Activated T-cell treated with anti-CD3 and anti-CD28 coated beads, Interleukin-2, amount 50 U/mL, for 1 hour (primary cell): Measurements from ENCODE around the gene HBP1.
"Not testable (repeated sequence)": the region's sequence is repeated elsewhere in the genome, so short reads cannot be mapped to it uniquely, and the experiment has no call there.

Source experiments
- DNase-seq: peaks from one replicate; pipeline ENCODE4 v3.0.0-alpha.2; 2020

Gene HBP1

DNA sequence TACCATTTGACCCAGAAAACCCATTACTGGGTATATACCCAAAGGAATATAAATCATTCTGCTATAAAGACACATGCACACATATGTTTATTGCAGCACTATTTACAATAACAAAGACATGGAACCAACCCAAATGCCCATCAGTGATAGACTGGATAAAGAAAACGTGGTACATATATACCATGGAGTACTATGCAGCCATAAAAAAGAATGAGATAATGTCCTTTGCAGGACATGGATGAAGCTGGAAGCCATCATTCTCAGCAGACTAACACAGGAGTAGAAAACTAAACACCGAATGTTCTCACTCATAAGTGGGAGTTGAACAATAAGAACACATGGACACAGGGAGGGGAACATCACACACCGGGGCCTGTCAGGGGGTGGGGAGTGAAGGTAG, 13.1 kb upstream of the HBP1 start:
- DNase-seq: not testable (repeated sequence)

DNA sequence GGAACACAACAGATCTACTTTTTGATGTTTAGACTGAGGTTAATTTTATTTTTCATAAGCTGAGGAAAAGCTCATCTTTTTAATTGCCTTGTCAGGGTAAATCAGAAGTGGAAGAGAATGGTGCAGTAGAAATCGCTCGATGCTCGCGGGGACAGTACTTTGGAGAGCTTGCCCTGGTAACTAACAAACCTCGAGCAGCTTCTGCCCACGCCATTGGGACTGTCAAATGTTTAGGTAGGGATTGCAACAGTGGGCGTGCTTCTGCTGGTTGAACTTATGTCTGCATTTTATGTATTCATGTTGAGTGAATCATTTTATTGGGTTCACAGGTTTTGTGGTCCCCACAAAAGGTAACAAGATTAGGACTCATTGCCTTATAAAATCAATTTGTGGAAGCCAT, 11.7 kb upstream of the HBP1 start:
- no peak for DNase-seq

DNA sequence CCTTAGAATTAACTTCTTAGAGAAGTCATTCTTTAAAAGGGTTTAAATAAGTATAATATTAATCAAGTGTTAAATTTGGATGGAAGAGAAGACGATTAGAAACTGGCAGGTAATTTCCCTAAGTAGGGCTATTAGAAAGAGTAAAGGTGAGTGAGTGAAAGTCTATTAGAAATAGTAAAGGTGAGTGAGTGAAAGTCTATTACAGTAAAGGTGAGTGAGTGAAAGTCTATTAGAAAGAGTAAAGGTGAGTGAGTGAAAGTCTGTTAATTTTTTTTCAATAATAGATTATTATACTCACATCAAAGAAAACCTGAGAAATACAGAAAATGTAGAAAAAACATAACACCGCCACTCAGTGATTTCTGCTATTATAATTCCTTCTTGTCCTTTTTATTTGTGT, 10.8 kb upstream of the HBP1 start:
- DNase-seq: no peak

DNA sequence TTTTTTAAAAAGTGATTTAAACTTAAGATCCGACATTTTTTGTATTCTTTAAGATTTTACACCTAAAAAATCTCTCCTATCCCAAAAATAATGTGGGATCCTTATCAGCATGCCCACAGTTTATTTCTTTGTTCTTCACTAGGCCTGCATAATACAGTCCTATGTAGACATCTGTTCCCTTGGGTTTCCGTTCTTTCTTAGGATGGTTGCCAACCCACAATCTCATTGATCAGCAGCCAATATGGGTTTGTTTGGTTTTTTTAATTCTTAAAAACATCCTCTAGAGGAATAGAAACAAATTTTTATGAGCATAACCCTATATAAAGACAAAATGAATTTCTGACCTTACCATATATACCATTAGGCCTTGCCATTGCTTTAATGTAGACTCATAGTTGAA, 8.4 kb upstream of the HBP1 start:
- DNase-seq: no peak

DNA sequence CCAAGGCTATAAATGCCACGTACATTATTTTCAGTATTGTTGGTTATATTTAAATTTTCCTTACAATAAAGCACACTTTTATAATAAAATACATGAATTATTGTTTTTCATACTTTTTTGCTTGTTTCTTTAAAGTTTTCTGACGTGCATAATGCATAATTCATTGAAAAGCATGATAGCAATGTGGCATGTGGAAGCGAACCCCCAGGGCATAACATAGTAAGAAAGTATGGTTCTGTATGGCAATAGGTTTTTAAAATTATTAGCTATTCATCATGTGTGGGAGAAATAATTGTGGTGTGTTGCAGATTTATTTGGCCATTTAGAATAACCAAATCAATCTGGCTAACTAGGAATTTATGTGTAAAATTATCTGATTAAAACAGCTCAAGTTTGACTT, 7.4 kb upstream of the HBP1 start:
- DNase-seq: no peak

DNA sequence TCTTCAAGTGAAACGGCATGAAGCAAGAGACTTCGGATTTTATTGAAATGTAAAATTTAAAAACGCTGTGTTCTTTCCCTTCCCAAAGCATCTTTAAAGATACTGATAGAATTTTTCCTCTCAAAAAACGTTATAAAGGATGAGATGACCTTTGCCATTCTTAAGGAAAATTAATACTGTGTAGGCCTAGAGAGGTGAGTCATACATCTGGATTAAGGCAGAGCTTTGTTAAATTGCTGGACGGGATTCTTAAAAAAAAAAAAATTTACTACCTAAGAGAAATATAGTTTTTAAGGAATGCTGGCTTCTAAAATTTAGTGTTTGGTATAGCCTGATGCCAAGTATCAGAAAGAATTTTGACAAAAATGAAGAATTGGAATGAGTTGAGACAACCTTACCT, 6.3 kb upstream of the HBP1 start:
- no peak for DNase-seq

DNA sequence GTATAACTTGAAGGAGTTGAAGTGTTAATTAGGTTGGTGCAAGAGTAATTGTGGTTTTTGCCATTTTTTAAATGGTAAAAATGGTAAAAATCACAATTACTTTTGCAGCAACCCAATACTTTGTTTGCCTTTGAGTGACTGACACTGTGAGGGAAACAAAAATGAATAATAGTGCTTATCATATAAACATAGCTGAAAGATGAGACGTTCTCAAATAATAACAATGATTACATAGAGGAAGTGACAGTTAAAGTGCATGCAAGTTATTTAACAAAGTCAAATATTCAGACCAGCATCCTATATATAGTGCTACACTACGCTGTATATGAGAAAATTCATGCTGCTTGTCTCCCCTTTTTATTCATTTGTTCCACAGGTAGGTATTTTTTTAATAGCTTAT, 4.7 kb upstream of the HBP1 start:
- no peak for DNase-seq

DNA sequence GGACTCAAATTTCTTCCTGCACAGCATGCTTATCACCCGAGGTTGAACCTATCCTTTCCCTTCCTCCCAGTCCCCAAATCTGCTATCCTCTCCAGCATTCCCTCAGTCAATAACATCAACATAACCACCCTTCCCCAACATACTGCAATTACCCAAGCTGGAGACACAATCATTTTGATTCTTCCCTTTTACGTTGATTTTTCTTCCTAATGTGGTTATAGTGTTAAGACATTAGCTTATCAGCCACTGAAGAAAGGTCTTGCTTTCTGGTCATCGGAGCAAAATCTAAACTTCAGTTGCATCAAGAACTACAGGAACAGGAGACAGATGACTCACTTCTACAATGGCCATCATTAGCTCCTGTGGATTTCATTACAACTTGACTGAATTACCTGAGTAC, 3.5 kb upstream of the HBP1 start:
- no peak for DNase-seq

DNA sequence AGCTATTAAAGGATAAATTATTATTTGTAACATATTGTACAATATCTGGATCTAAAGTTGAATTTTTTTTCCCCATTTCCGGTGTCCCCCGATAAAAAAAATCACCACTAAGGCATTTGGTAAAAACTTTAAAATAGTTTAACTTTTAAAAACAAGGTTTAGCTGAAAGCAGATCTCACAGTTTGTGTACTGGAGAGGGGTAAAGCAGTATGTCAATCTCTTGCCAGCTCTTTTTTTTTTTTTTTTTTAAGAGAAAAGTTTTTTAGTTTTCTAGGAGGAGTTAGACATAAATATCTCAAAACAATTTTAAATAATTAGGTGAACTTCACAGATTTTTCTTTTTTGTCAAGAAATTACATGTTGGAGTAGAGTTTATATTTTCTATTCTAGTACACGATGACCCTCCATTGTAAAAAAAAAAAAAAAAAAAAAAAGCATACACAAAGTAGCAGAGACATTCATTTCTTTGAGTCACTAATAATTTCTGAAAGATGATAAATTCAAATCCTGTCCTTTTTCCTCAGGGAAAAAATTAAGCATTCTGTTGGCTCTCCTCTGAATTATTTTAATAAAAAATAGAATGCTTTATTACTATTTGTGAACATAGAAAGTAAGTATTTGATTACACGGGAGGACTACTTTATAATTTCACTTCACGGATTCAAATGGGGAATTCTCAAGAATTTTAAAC, 1.9 kb upstream of the HBP1 start:
- DNase-seq: no peak

DNA sequence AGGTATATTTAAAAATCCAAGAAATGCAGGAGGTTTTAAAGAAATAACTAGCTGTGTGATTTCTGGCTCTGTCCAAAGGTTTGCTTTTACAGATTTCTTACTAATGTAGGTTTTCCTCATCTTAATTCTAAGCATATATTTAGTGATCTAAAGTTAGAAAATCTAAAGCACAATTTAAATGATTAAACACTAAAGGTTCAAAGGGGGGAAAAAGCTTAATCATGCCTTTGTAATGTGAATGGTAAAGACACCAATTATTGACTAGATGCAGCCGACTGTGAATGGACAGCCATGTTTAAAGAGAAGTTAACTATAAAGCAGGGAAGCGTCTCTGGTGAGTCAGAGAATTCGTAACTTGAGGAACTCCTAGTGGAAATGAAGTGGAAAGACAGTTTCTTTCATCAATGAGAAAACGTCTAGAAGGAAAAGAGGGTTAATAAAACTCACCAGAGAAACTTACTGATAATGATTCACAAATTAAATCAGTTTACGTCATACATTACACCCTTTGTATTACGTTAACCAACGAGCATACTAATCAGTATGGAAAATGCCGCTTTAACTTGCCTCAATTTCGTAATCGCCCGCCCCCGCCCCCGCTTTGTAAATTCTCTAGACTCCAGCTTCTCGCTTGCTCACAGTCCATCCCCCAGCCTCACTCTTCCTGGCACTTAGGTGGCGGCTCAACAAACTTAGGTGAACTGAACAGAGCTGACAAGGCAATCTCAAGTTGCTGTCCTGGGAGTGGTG, 1.1 kb upstream of the HBP1 start:
- DNase-seq: no peak

DNA sequence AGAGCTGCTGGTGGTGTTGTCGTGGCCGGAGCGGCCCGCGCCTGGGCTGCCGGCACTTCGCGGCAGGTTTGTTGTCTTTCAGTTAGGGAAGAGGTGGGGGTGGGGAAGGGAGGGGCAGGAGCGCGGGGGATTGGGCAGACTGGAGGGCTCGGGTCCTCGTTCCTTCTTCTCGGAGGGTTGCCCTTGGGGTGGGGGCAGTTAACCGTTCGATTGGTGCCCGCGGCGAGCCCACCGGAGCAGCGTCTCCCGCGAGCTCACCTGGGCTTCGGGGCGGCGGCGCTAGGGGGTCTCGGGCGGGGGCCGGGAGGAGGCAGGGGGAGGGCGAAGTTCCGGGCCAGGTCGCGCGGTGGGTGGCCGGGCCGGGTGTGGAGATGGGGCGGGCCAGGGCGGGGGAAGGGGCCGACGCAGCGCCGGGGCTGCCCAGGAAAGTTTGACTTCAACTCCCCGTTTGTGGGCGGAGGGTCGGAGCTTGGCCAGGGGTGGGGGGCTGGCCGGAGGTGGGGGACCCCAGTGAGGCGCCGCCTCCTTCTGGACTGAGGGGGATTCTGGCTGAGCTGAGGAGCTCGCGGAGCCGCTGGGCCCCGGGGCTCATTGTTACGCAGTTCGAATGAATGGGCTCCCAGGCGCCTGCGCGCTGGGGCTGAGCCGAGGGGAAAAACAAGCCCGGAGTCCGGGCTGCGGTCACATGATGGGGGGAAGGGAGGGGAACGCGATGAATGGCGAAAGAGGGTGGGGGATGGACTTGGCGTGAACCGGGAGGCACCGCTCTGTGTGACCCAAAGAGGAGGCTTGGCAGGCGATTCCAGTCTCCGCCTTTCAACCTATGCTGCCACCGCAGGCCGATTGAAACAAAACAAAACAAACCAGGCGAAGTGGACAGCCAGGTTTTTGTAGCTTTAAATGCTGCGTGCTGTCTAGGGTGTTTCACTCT, 582 bp downstream of the HBP1 start:
- peak; percentile 81 for DNase-seq

DNA sequence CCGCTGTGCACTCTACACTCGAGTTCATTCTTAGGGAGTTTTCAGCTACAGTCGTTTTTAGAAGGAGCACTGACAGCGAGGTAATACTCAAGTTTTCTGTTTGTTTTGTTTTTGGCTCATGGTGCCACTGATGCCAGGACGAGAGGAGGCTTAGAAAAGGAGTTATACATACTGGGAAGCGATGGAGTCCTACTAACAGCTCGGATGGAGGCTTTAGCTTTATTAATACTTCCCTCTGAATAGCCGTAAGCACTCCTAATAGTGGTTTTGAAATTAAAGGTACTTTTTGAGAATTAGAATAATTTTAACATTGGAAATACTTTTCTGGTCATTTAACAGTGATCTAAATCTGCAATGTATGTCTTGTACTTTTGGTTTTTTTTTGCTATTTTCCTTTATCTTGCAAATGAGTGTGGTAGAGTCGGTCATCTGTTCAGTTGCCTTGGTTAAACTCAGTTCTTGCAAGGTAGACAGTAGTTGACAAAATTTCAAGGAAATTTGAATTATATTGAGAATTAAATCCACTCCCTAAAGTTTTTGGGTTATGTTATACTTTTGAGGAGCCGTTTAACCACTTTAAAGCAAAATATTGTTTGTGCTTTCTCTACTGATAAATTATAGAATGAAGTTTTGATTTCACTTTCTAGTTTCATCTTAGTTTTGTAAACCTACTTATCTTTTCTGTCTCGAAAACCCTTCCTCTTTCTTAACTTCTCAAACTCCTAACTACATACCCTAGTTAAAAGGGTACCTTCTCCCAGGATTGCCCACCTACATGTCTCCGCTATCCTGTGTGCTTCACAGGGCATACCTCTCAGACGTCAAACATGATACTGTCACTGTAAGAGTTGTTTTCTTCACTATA, 1.5 kb downstream of the HBP1 start:
- DNase-seq: no peak

DNA sequence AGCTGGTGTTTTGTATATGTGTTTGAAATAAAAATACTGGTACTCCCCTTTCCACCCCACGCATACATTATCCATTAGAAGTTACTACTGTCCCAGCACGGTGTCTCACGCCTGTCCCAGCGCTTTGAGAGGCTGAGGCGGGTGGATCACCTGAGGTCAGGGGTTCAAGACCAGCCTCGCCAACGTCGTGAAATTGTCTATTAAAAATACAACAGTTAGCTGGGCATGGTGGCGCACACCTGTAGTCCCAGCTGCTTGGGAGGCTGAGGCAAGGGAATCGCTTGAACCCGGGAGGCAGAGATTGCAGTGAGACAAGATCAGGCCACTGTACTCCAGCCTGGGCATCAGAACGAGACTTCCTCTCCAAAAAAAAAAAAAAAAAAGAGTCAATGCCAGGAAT, 2.7 kb downstream of the HBP1 start:
- no peak for DNase-seq

DNA sequence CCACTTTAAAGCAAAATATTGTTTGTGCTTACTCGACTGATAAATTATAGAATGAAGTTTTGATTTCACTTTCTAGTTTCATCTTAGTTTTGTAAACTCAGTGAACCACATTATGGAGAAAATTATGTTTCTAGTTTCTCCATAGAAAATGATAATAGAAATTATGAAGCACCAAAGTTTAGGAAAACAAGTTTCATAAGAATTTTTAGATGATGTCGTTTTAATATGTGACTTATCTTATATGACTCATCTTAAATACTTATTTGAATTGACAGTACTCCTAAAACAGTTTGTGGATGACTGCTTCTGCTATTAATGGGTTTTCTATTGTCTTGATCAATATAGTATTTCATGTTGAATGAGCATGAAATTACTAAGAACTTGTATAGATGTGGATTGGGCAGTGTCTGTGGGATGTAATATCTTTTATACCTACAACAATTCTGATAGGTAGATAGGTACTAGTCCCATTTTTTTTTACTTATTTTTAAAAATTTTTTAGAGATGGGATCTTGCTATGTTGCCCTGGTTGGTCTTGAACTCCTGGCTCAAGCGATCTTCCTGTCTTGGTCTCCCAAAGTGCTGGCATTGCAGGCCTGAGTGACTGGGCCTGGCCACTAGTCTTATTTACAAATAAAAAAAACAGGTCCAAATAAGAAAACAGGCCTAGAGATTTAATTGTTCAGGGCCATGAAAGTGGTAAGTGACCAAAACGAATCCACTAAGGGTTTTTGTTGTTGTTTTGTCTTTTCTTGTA, 3.7 kb downstream of the HBP1 start:
- DNase-seq: no peak

DNA sequence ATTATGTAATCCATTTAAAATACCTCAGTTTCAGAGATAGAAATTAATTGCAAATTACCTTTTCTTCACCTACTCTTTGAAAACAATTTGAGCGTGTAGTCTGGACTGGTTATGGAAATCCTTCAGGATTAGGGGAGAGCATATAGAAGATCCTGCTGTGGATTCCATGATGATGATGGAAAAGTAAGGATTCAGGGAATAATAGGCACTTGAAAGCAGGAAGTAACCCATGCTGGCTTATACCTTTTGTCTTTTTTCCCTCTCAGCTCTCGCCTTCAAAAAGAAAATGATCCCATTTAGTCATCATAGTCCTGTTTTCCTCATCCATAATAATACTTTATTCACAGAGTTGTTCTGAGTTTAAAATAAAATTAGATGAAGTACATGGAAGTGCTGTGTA, 4.4 kb downstream of the HBP1 start:
- DNase-seq: no peak

DNA sequence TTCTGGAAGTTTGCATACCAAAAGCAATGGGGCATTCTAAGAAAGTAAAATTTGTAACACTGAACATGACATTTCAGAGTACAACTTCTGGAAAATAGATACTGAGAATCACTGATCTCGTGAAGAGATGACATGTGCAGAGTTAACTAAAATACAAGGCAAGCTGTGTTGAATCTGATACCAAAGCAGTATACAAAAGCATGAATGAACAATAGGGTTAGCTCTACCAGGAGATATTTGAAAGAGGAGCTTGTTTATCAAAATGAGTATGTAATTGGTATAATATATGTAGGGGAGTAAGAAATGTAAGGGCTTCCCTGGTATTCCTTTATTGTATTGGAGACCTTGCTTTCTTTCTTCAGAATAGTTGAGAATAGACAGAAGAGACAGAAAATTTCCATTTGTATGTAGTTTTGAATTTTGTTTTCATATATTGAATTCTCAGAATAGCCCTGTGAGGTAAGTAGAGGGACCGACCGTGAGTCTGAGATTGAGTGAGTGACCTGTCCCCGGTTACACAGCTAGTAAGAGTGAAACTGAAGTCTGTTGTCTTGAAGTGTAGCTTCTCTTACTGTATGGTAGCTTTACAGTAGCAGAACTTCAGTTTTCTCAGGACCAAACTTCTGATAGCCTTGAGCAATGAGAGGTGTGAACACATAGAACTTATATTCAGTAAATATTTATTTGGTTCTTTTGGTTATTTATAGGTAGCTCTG, 5.0 kb downstream of the HBP1 start:
- no peak for DNase-seq

DNA sequence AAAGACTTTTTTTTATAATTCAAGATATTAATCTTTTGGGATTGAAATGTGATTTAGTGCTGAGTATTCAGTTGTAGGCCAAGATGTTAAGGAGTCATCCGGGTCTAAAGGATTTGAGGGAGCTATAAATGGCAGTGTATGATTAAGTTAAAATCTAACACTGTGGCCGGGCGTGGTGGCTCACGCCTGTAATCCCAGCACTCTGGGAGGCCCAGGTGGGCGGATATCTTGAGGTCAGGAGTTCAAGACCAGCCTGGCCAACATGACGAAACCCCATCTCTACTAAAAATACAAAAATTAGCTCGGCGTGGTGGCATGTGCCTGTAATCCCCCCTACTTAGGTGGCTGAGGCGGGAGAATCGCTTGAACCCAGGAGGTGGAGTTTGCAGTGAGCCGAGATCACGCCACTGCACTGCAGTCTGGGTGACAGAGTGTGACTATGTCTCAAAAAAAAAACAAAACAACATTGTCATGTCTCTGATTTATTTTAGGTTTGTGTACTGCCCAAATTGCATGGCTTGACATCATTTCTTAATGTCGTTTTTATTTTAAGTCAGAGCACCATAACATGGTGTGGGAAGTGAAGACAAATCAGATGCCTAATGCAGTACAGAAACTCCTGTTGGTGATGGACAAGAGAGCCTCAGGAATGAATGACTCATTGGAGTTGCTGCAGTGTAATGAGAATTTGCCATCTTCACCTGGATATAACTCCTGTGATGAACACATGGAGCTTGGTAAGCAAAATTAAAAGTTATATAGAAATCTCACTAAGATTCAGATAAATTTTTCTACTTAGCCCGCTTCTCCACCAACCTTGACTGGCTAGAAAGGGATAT, 10.7 kb downstream of the HBP1 start:
- no peak for DNase-seq

DNA sequence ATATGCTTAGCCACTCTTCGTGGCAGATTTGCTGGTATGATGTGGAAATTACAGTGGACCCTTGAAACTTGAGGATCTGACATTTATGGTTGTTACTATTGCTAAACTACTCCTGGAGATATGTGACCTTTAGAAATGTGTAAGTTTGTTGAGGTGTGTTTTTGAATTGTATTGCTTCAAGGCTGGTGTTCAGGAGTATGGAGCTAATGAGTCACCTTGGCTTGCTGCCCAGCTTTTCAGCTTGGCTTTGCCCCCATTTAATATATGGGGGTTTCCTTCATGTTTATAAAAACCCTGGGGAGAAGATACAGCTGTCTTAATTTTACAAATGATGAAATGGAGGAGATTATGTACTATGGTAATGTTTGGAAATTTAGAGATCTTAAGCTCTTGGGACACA, 11.6 kb downstream of the HBP1 start:
- DNase-seq: peak; percentile 62

DNA sequence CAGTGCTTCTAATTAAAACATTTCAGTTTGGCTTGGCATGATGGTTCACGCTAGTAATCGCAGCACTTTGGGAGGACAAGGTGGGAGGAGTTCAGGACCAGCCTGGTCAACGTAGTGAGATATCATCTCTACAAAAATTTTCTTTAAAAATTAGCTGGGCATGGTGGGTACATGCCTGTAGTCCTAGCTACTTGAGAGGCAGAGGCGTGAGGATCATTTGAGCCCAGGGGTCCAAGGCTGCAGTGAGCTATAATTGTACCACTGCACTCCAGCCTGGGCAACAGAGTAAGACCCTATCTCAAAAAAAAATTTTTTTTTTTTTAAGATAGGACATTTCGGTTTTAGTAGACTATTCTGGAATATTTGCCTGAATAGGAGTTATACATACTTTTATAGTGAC, 12.4 kb downstream of the HBP1 start:
- no peak for DNase-seq

DNA sequence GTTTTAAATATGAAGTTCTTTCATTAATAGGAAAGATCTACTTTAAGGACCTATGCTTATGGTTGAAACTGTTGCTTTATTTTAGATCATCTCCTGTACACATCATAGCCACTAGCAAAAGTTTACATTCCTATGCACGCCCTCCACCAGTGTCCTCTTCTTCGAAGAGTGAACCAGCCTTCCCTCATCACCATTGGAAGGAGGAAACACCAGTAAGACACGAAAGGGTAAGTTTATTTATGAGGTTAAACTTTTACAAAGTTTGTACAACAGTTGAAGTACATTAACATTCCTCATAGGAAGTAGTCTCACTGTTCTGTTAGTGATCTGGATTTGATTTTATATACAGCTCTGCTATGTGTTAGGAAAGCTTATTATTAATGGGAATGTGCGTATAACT, 16.9 kb downstream of the HBP1 start:
- no peak for DNase-seq
